T-cell (primary cell): ENCODE results near the gene HDAC5. TPM values are rescaled to one million over a fixed set of nuclear protein-coding genes. Genes with fewer than 3 reads are reported as not detected.
A peak's percentile ranks its signal among the peaks of the same experiment; 100 is the strongest.

Source experiments
- ATAC-seq, 4 experiments: fragments of 200-7000 bp in 3 of 4; fragments of 150-1000 bp in 1 of 4; cut with Tn5 transposase; replicated peaks in 1 of 4; 1 replicate in 3 of 4; 2 replicates in 1 of 4; pipeline ENCODE4 v1.10.0; 2021; ENCODE audit warnings: moderate library complexity in 3 of 4, mild to moderate bottlenecking in 2 of 4, moderate number of reproducible peaks in 1 of 4
- CTCF ChIA-PET, 2 donors: fragments of 300-600 bp; sonication (Branson Sonifier 250); formaldehyde crosslinking; loops; one replicate each; lab custom pipeline; 2022; ENCODE audit warnings: antibody characterized with exemption in 2 of 2; lab: Charles Lee
- POLR2A ChIA-PET, 2 donors: fragments of 300-600 bp; sonication (Branson Sonifier 250); formaldehyde crosslinking; loops; one replicate each; lab custom pipeline; 2022; ENCODE audit warnings: antibody characterized with exemption in 2 of 2; lab: Charles Lee
- DNase-seq, 35 experiments: peaks; one replicate each; pipeline versions ENCODE4 v3.0.0 to v3.0.0-alpha.2; 2013 to 2023
- H3K27ac ChIP-seq: one replicate; pipeline ENCODE4 v1.5.1; 2013; ENCODE audit warnings: low read length
- H3K27me3 ChIP-seq, 2 experiments: replicated peaks in 1 of 2; 1 replicate in 1 of 2; 2 replicates in 1 of 2; pipeline versions ENCODE4 v1.6.1 to v1.7.0; 2013; ENCODE audit warnings: low read length in 1 of 2, mixed read lengths in 1 of 2; ENCODE audit not compliant: control insufficient read depth in 2 of 2, insufficient read depth in 2 of 2; ENCODE audit errors: extremely low read depth in 1 of 2
- H3K36me3 ChIP-seq, 2 donors: 1 replicate in 1 of 2; 2 replicates in 1 of 2; pipeline versions ENCODE4 v1.6.1 to v1.7.0; 2013; ENCODE audit warnings: low read length in 1 of 2; ENCODE audit not compliant: control insufficient read depth in 2 of 2, insufficient read depth in 1 of 2; ENCODE audit errors: extremely low read depth in 1 of 2
- H3K4me1 ChIP-seq, 2 experiments: 1 replicate in 1 of 2; 2 replicates in 1 of 2; pipeline versions ENCODE4 v1.6.1 to v1.7.0; 2013; ENCODE audit warnings: low read length in 2 of 2, mixed read lengths in 1 of 2; ENCODE audit not compliant: insufficient read depth in 2 of 2, control insufficient read depth in 1 of 2; ENCODE audit errors: extremely low read depth in 1 of 2
- H3K4me3 ChIP-seq, 2 donors: 1 replicate in 1 of 2; 2 replicates in 1 of 2; pipeline versions ENCODE4 v1.5.1 to v1.7.0; 2013; ENCODE audit warnings: mild to moderate bottlenecking in 2 of 2, low read length in 1 of 2, moderate library complexity in 1 of 2; ENCODE audit not compliant: control insufficient read depth in 1 of 2; ENCODE audit errors: extremely low read depth in 1 of 2
- H3K9me3 ChIP-seq: 2 replicates; pipeline ENCODE4 v1.7.0; 2013
- H3K27ac Mint-ChIP-seq, 2 donors: one replicate each; pipeline ENCODE4 v1.8.0; 2020 to 2021; ENCODE audit warnings: mild to moderate bottlenecking in 2 of 2, mixed read lengths in 2 of 2
- H3K27me3 Mint-ChIP-seq, 2 donors: one replicate each; pipeline ENCODE4 v1.8.0; 2021 to 2022; ENCODE audit warnings: mixed read lengths in 2 of 2
- H3K36me3 Mint-ChIP-seq: one replicate; pipeline ENCODE4 v1.8.0; 2021; ENCODE audit warnings: mixed read lengths
- H3K4me1 Mint-ChIP-seq, 3 donors: one replicate each; pipeline ENCODE4 v1.8.0; 2020 to 2022; ENCODE audit warnings: mixed read lengths in 3 of 3, mild to moderate bottlenecking in 1 of 3
- H3K4me3 Mint-ChIP-seq, 3 donors: one replicate each; pipeline ENCODE4 v1.8.0; 2020 to 2022; ENCODE audit warnings: mild to moderate bottlenecking in 3 of 3, mixed read lengths in 3 of 3, moderate library complexity in 3 of 3
- H3K9me3 Mint-ChIP-seq, 3 donors: one replicate each; pipeline ENCODE4 v1.8.0; 2020 to 2022; ENCODE audit warnings: mixed read lengths in 3 of 3
- WGBS: methylation state at CpG from one replicate; pipeline ENCODE4 v1.1.5; 2013; ENCODE audit warnings: missing lambda C conversion rate; ENCODE audit not compliant: insufficient coverage; 5-methylcytosine and 5-hydroxymethylcytosine counted together
- total RNA-seq, 35 experiments: library from RNA in 6 of 35; stranded (reverse) in 6 of 35; fragments of 120-200 nt in 1 of 35; gene quantifications; one replicate each; pipeline versions ENCODE4 v1.2.1 to v1.2.4 and lab custom pipeline; 2013 to 2026

HDAC5 gene
- total RNA-seq, 5 donors from 2014 or later (not counting 1 experiment from before 2014, with no cell fraction given), result 68.6 to 81.4 (median 72.8) TPM

DNA sequence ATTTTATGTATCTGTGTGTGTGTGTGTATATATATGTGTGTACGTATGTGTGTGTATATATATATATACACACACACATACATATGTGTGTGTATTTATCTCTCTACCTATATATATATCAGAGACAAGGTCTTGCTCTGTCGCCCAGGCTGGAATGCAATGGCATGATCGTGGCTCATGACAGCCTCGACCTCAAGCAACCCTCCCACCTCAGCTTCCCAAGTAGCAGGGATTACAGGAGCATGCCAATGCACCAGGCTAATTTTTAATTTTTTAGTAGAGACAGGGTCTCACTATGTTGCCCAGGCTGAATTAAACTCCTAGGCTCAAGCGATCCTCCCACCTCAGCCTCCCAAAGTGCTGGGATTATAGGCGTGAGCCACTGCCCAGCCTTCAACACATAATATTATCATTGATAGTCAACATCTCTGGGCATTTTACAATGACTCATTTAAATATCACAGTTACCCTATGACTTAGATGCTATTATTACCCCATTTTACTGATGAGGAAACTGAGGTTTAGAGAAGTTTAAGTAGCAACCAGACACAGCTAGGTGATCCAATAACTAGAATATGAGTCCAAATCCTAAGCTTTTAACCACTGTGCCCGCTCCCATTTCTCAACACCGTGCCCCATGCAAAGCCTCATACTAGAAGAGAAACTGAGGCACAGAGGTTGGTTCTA, 28.6 kb downstream of the HDAC5 start:
- no peak overlapping the region for H3K27ac Mint-ChIP-seq
- Histone ChIP-seq H3K4me1 (peaks cover 3 to 21% of the 10 kb centered on the region in 2 experiments), H3K9me3 (no peaks in the 10 kb centered on the region), H3K36me3 (peaks cover 4 to 17% of the 10 kb centered on the region in 2 donors), H3K27me3 (no peaks in the 10 kb centered on the region), H3K4me3 (no peak overlapping the region), H3K27ac (no peak overlapping the region)
- 54% methylated on average over 2 of the region's 8 CpGs for whole genome bisulfite sequencing
- no peaks in the 10 kb centered on the region for H3K9me3 Mint-ChIP-seq
- no peak for ATAC-seq
- DNase-seq, result no peak
- POLR2A ChIA-PET, result interaction anchor here in 1 of 2 donors (0.6 kb wide), 1 partner anchor 20 kb away, joined by 3 read pairs; no protein-coding TSS in a partner anchor
- peaks cover 7% of the 10 kb centered on the region for H3K36me3 Mint-ChIP-seq
- H3K4me3 Mint-ChIP-seq, result no peak overlapping the region
- H3K4me1 Mint-ChIP-seq, result peaks cover 10 to 13% (median 13%) of the 10 kb centered on the region in 3 donors
- no peaks in the 10 kb centered on the region for H3K27me3 Mint-ChIP-seq
- CTCF ChIA-PET, result interaction anchor here in 1 of 2 donors (0.5 to 0.6 kb wide), 2 partner anchors 51 to 1207 kb away, joined by 3 to 4 read pairs; no protein-coding TSS in a partner anchor

DNA sequence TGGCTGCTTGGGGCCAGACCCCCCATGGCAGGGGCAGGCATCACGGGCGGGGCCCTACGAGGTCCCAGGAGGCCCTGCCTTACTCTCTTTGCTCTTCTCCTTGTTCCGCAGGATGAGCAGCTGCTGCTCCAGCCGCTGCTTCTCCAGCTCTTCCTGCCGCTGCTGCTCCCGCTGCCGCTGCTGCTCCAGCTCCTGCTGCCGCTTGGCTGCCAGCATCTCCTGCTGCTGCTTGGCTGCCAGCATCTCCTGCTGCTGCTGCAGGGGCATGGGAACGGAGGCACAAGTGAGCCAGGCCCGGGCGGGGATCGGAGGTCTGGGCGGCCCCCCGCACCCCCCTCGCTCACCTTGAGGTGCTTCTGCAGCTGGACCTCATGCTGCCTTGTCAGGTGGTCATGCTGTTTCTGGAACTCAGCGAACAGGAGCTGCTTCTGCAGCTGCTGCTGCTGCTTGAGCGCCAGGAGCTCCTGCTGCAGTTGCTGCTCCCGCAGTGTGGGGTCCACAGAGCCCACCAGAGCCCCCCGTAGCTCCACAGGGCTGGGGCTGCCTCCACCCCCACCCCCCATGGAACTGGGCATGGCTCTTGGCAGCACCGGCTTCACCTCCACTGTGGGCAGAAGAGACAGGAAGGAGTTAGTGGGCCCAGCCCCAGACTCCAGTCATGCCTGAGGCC, 30.1 kb downstream of the HDAC5 start:
- H3K4me1 ChIP-seq, result peaks cover 3 to 21% of the 10 kb centered on the region in 2 experiments
- H3K4me1 Mint-ChIP-seq, result peaks cover 12 to 13% (median 12%) of the 10 kb centered on the region in 3 donors
- no peak overlapping the region for H3K4me3 ChIP-seq
- POLR2A ChIA-PET, result interaction anchor here in 1 of 2 donors (0.5 kb wide), 1 partner anchor 50 kb away, joined by 3 read pairs; no protein-coding TSS in a partner anchor
- peaks cover 10 to 24% of the 10 kb centered on the region in 2 donors for H3K36me3 ChIP-seq
- no peak for DNase-seq
- H3K36me3 Mint-ChIP-seq, result peaks cover 11% of the 10 kb centered on the region
- WGBS, result 89% methylated on average over 21 of the region's 21 CpGs
- no peak for ATAC-seq
- no peak overlapping the region for H3K4me3 Mint-ChIP-seq
- no peaks in the 10 kb centered on the region for H3K9me3 Mint-ChIP-seq
- H3K27me3 ChIP-seq, result no peaks in the 10 kb centered on the region
- no peaks in the 10 kb centered on the region for H3K27me3 Mint-ChIP-seq
- H3K9me3 ChIP-seq, result no peaks in the 10 kb centered on the region
- CTCF ChIA-PET, result no interaction called here
- no peak overlapping the region for H3K27ac ChIP-seq
- H3K27ac Mint-ChIP-seq, result no peak overlapping the region

DNA sequence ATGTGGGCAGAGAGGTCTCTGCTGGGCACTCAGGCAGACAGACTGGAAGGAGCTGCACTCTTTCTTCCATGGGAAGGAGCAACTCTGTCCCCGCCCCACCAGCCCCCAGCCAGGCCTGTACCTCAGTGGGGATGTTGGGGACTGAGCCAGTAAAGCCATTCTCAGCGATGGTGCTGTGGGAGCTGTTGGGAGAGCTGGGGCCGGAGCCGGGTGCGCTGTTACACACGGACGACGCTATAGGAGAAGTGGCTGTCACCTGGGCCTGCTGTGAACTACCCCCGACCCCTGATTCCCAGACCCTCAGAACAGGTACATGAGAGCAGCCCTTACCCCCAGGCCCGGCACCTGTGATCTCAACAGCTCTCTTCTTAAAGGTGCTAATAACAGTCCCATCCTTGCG, 31.4 kb downstream of the HDAC5 start:
- Mint-ChIP-seq H3K4me3 (no peak overlapping the region), H3K36me3 (peaks cover 11% of the 10 kb centered on the region), H3K27me3 (no peaks in the 10 kb centered on the region), H3K4me1 (peaks cover 6 to 18% (median 11%) of the 10 kb centered on the region in 3 donors), H3K9me3 (no peaks in the 10 kb centered on the region), H3K27ac (no peak overlapping the region)
- peaks cover 15 to 27% of the 10 kb centered on the region in 2 donors for H3K36me3 ChIP-seq
- no peaks in the 10 kb centered on the region for H3K27me3 ChIP-seq
- H3K27ac ChIP-seq, result no peak overlapping the region
- ATAC-seq (no peak), DNase-seq (no peak)
- ChIA-PET CTCF (interaction anchor here in 1 of 2 donors (0.6 kb wide), 1 partner anchor 80 kb away, joined by 5 read pairs; no protein-coding TSS in a partner anchor), POLR2A (no interaction called here)
- no peak overlapping the region for H3K4me3 ChIP-seq
- H3K9me3 ChIP-seq, result no peaks in the 10 kb centered on the region
- peaks cover 3 to 13% of the 10 kb centered on the region in 2 experiments for H3K4me1 ChIP-seq
- WGBS, result 97% methylated on average over 8 of the region's 11 CpGs

DNA sequence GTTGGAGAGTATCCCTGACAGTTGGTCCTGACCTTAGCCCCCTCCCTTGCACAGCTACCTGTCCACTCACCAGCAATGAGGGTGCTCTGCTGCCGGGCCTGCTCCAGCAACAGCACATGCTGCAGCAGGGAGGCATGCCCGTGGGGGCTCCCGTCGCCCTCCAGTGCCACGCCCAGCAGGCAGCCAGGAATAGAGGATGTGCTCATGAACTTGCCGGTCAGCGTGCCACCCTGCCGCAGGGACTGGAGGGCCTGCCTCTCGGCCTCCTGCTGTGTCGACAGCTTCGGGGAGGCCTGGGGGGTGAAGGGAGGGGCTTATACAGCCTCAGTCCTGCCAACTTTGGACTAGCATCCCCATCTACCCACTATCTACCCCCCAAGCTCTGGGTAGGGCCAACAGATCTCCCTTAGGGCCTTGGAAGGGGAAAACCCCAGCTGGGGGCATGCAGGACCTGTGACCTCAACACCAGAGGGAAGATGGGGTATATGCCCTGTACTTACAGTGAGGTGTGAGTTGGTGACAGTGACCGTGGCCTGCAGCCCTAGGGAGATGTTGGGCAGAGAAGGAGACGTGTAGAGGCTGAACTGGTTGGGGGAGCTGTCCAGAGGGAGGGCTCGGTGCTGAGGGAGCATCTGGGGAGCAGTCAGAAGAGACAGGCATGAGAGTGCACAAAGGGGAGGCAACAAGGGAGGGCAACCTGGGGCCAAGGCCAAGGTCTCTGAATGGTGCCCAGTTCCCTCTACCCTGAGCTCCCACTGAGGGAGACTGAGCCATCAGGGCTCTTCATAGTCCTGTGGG, 32.0 kb downstream of the HDAC5 start:
- Mint-ChIP-seq H3K9me3 (no peaks in the 10 kb centered on the region), H3K4me1 (peaks cover 6 to 20% (median 13%) of the 10 kb centered on the region in 3 donors), H3K4me3 (no peak overlapping the region), H3K27me3 (no peaks in the 10 kb centered on the region), H3K27ac (no peak overlapping the region), H3K36me3 (peaks cover 11% of the 10 kb centered on the region)
- no peak overlapping the region for H3K4me3 ChIP-seq
- POLR2A ChIA-PET, result no interaction called here
- no peak for DNase-seq
- CTCF ChIA-PET, result interaction anchor here in 1 of 2 donors (0.6 kb wide), 1 partner anchor 80 kb away, joined by 5 read pairs; no protein-coding TSS in a partner anchor
- peaks cover 3 to 12% of the 10 kb centered on the region in 2 experiments for H3K4me1 ChIP-seq
- peaks cover 15 to 28% of the 10 kb centered on the region in 2 donors for H3K36me3 ChIP-seq
- ATAC-seq, result no peak
- no peaks in the 10 kb centered on the region for H3K27me3 ChIP-seq
- WGBS, result 88% methylated on average over 8 of the region's 14 CpGs
- no peaks in the 10 kb centered on the region for H3K9me3 ChIP-seq
- H3K27ac ChIP-seq, result no peak overlapping the region

DNA sequence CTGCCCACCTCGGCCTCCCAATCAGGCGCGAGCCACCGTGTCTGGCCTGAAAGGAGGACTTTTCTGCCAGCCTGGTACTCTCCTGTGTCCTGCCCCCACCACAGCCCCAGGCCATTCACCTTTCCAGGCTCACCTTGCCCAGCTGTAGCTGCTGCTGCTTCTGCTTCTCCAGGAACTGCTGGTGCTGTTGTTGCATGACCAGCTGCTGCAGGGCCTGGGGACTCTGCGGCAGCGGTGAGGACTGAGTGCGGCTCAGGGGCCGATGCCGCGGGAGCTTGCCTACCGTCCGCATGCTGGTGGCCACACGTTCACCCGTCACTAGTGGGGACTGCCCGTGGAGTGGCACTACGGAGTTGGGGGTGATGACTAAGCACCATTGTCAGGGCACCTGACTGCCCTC, 35.2 kb downstream of the HDAC5 start:
- H3K4me3 Mint-ChIP-seq, result no peak overlapping the region
- ATAC-seq (no peak), DNase-seq (no peak)
- peaks cover 0 to 13% (median 6%) of the 10 kb centered on the region in 3 donors for H3K4me1 Mint-ChIP-seq
- no peak overlapping the region for H3K4me3 ChIP-seq
- peaks cover 22 to 49% of the 10 kb centered on the region in 2 donors for H3K36me3 ChIP-seq
- POLR2A ChIA-PET, result no interaction called here
- H3K27me3 ChIP-seq, result no peaks in the 10 kb centered on the region
- no peaks in the 10 kb centered on the region for H3K9me3 ChIP-seq
- no peaks in the 10 kb centered on the region for H3K27me3 Mint-ChIP-seq
- no peaks in the 10 kb centered on the region for H3K9me3 Mint-ChIP-seq
- CTCF ChIA-PET, result no interaction called here
- peaks cover 15% of the 10 kb centered on the region for H3K36me3 Mint-ChIP-seq
- H3K4me1 ChIP-seq, result no peaks in the 10 kb centered on the region
- 96% methylated on average over 14 of the region's 16 CpGs for WGBS
- no peak overlapping the region for H3K27ac Mint-ChIP-seq
- no peak overlapping the region for H3K27ac ChIP-seq

DNA sequence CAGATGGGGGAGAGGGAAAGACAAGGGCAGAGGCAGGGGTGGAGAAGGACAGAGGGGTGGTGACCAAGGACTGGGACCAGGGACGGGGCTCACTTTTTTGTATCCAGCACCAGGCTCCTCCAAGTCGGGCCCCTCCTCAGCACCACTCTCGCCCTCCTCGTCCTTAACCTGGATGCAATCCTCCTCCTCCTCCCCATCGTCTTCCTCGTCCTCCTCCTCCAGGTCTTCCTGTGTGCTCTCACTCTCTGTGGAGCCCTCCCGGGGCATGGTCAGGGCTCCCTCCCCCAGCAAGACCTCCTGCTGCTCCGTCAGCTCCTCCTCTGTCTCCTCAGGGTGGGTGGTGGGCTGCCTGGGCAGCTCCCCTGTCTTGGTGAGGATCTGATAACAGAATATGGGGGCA, 36.1 kb downstream of the HDAC5 start:
- H3K4me3 ChIP-seq, result no peak overlapping the region
- no peaks in the 10 kb centered on the region for H3K9me3 ChIP-seq
- H3K27ac Mint-ChIP-seq, result peak overlapping the region in 1 of 2 donors; percentile 58
- no peaks in the 10 kb centered on the region for H3K9me3 Mint-ChIP-seq
- no peak overlapping the region for H3K27ac ChIP-seq
- POLR2A ChIA-PET, result interaction anchor here in 1 of 2 donors (0.6 kb wide), 2 partner anchors 170 to 259 kb away, joined by 3 to 4 read pairs; no protein-coding TSS in a partner anchor
- WGBS, result 76% methylated on average over 4 of the region's 8 CpGs
- H3K4me1 Mint-ChIP-seq, result peaks cover 0 to 13% (median 6%) of the 10 kb centered on the region in 3 donors
- peaks cover 21% of the 10 kb centered on the region for H3K36me3 Mint-ChIP-seq
- no peaks in the 10 kb centered on the region for H3K27me3 ChIP-seq
- peaks cover 20 to 47% of the 10 kb centered on the region in 2 donors for H3K36me3 ChIP-seq
- no peaks in the 10 kb centered on the region for H3K27me3 Mint-ChIP-seq
- H3K4me3 Mint-ChIP-seq, result no peak overlapping the region
- ATAC-seq (peak in 2 of 4 experiments; percentile 8 to 15), DNase-seq (no peak)
- no peaks in the 10 kb centered on the region for H3K4me1 ChIP-seq
- CTCF ChIA-PET, result no interaction called here
